ENCODE measurements around the gene DOK5.

- TF ChIP-seq CTCF (conservative IDR thresholded peaks at IDR 0.05; ENCODE audit: low read length) (no peak), EZH2phosphoT487 (IDR thresholded peaks at IDR 0.05; ENCODE audit: borderline replicate concordance, low read depth, low read length) (no peak)
Measured at GRCh38 chr20:54651252-54651651, 175.9 kb downstream of the DOK5 start.

All from OCI-LY7 (cell line).